K562 (cell line): Measurements from ENCODE around the gene XRCC2. TPM values are rescaled to one million over a fixed set of nuclear protein-coding genes. Genes with fewer than 3 reads are reported as not detected.

Source experiments
- ATAC-seq: fragments of 200-7000 bp; cut with Tn5 transposase; 3 replicates; pipeline ENCODE4 v1.9.1; 2020; ENCODE audit warnings: moderate library complexity
- BruUV-seq: library from RNA; stranded (reverse); fragments of 400-500 nt; replicated peaks from 2 replicates; lab custom pipeline; 2021; lab: Mats Ljungman, UMichigan
- CTCF ChIA-PET: fragments of 300-600 bp; formaldehyde crosslinking; extraction: SDS; loops from one replicate; lab custom pipeline; 2021; ENCODE audit warnings: low intra/inter-chr PET ratio; lab: Yijun Ruan, JAX
- POLR2A ChIA-PET: fragments of 300-600, 350-650 bp; sonication (Branson Sonifier 250); formaldehyde crosslinking; extraction: SDS; loops from one replicate; lab custom pipeline; 2021; ENCODE audit warnings: antibody characterized with exemption, inconsistent platforms; lab: Yijun Ruan, JAX
- DNase-seq, 4 experiments: peaks; one replicate each; pipeline versions ENCODE4 v3.0.0 to v3.0.0-alpha.2; 2011 to 2018; ENCODE audit warnings: low spot score in 3 of 4, mixed read lengths in 3 of 4; ENCODE audit errors: extremely low read depth in 1 of 4
- FAIRE-seq: peaks from 2 replicates; lab custom pipeline; 2011; peaks lifted over from hg19 to GRCh38; lab: Jason Lieb, UNC
- H2AFZ ChIP-seq: 2 replicates; pipeline ENCODE4 v1.6.0; 2011; ENCODE audit warnings: low read depth, low read length, control low read depth, inconsistent platforms
- H3K27ac ChIP-seq: fragments of 200-600 bp; 3 replicates; pipeline ENCODE4 v1.8.0; 2011; ENCODE audit warnings: low read depth, mild to moderate bottlenecking, control low read depth, inconsistent platforms, low read length, moderate library complexity, mixed read lengths; ENCODE audit errors: extremely low read depth
- H3K27me3 ChIP-seq, 2 experiments: fragments of 300-600 bp in 1 of 2; 2 replicates in 1 of 2; 3 replicates in 1 of 2; pipeline versions ENCODE4 v1.6.0 to v1.8.0; 2011; ENCODE audit warnings: inconsistent platforms in 2 of 2, low read length in 2 of 2, mild to moderate bottlenecking in 1 of 2, mixed read lengths in 1 of 2, moderate library complexity in 1 of 2; ENCODE audit not compliant: control insufficient read depth in 2 of 2, insufficient read depth in 2 of 2
- H3K36me3 ChIP-seq: fragments of 300-600 bp; 3 replicates; pipeline ENCODE4 v1.8.0; 2011; ENCODE audit warnings: mild to moderate bottlenecking, low read length, inconsistent platforms; ENCODE audit not compliant: control insufficient read depth, insufficient read depth
- H3K4me1 ChIP-seq, 2 experiments: fragments of 200-600 bp in 1 of 2; replicated peaks in 1 of 2; 2 replicates in 1 of 2; 3 replicates in 1 of 2; pipeline versions ENCODE4 v1.5.1 to v1.8.0; 2011; ENCODE audit warnings: inconsistent platforms in 2 of 2, low read length in 2 of 2, mild to moderate bottlenecking in 1 of 2, mixed read lengths in 1 of 2, moderate library complexity in 1 of 2; ENCODE audit not compliant: control insufficient read depth in 2 of 2, insufficient read depth in 2 of 2
- H3K4me2 ChIP-seq: 2 replicates; pipeline ENCODE4 v1.6.1; 2011; ENCODE audit warnings: low read length, control low read depth, inconsistent platforms, mixed read lengths; ENCODE audit not compliant: insufficient read depth
- H3K4me3 ChIP-seq: fragments of 200-600 bp; sonication (generic), shearing (Covaris generic); 2 replicates; pipeline ENCODE4 v1.5.1; 2016; ENCODE audit warnings: control low read depth, inconsistent platforms
- H3K79me2 ChIP-seq: fragments of 200-600 bp; 3 replicates; pipeline ENCODE4 v1.8.0; 2011; ENCODE audit warnings: low read length, inconsistent platforms; ENCODE audit not compliant: control insufficient read depth, insufficient read depth
- H3K9ac ChIP-seq, 2 experiments: 2 replicates each; pipeline versions ENCODE4 v1.6.0 to v1.6.1; 2011; ENCODE audit warnings: low read depth in 2 of 2, low read length in 2 of 2, control low read depth in 1 of 2, inconsistent platforms in 1 of 2, mild to moderate bottlenecking in 1 of 2, mixed read lengths in 1 of 2; ENCODE audit not compliant: insufficient read depth in 1 of 2
- H3K9me1 ChIP-seq: one replicate; pipeline ENCODE4 v1.6.0; 2011; ENCODE audit warnings: inconsistent platforms, mild to moderate bottlenecking, low read length, moderate library complexity; ENCODE audit not compliant: control insufficient read depth, insufficient read depth
- H3K9me3 ChIP-seq: replicated peaks from 2 replicates; pipeline ENCODE4 v1.5.1; 2011; ENCODE audit warnings: low read depth, low read length, inconsistent platforms; ENCODE audit not compliant: control insufficient read depth, insufficient read depth
- H4K20me1 ChIP-seq: replicated peaks from 2 replicates; pipeline ENCODE4 v1.6.1; 2011; ENCODE audit warnings: low read length, inconsistent platforms, mixed read lengths; ENCODE audit not compliant: control insufficient read depth, insufficient read depth
- CBFA2T3 ChIP-seq: fragments of 450-650 bp; IDR thresholded peaks from 2 replicates; pipeline ENCODE4 v1.6.1; 2017
- GATA2 ChIP-seq: sonication (generic); formaldehyde crosslinking; IDR thresholded peaks from 2 replicates; pipeline ENCODE4 v1.4.0; 2020; ENCODE audit warnings: mild to moderate bottlenecking, missing genetic modification reagents
- KLF16 ChIP-seq: IDR thresholded peaks from 2 replicates; pipeline ENCODE4 v1.6.1; 2016; ENCODE audit warnings: antibody characterized with exemption
- MCM5 ChIP-seq: fragments of 450-650 bp; IDR thresholded peaks from 2 replicates; pipeline ENCODE4 v1.6.1; 2016; ENCODE audit warnings: low read depth
- ZNF146 ChIP-seq: IDR thresholded peaks from one replicate; pipeline ENCODE4 v1.6.1; 2018; ENCODE audit warnings: missing compliant biosample characterization; ENCODE audit not compliant: unreplicated experiment
- ZNF384 ChIP-seq: IDR thresholded peaks from 2 replicates; pipeline ENCODE4 v1.6.1; 2012; ENCODE audit warnings: low read depth, low read length, improper control_type of control experiment
- WGBS: fragments of 100-300 bp; shearing (Covaris generic); methylation state at CpG from one replicate; pipeline ENCODE4 v1.1.6; 2016; ENCODE audit warnings: low coverage, mixed read lengths; ENCODE audit not compliant: insufficient coverage; ENCODE audit errors: missing lambda C conversion rate; 5-methylcytosine and 5-hydroxymethylcytosine counted together
- in situ Hi-C: fragments of 300-500 bp; cut with MboI; formaldehyde crosslinking; loops from 4 replicates; pipeline ENCODE4 v1.15.0; 2018; ENCODE audit warnings: inconsistent platforms, mixed read lengths
- intact Hi-C: fragments of 100-400 bp; cut with micrococcal nuclease; formaldehyde crosslinking; loops from 2 replicates; pipeline ENCODE4 v1.14.2; 2022
- polyA plus RNA-seq, 8 experiments: library from polyadenylated mRNA; depleted of rRNA in 4 of 8; stranded (reverse) in 5 of 8; unstranded in 3 of 8; fragments of >200 nt; fragmentation: Nextera tagmentation in 2 of 8; fragmentation: Illumina TruSeq in 1 of 8; extraction: Ambion mirVana in 2 of 8; extraction: Trizol in 1 of 8; gene quantifications; 2 replicates each; pipeline versions ENCODE4 v1.2.1 to v1.2.3, GENCODE V29; 2011 to 2014; ENCODE audit warnings: inconsistent platforms in 1 of 8, missing spikeins in 1 of 8
- total RNA-seq, 7 experiments: library from RNA; depleted of rRNA in 6 of 7; stranded (reverse); fragments of >200 nt in 6 of 7; fragmentation: Illumina TruSeq in 2 of 7; extraction: Trizol in 2 of 7; gene quantifications; 2 replicates each; pipeline versions ENCODE4 v1.2.1 to v1.2.3, GENCODE V29; 2011 to 2021; ENCODE audit warnings: low replicate concordance in 1 of 7
- TF ChIP-seq, protein P1 (sequence below), 3 experiments: IDR thresholded peaks in 2 of 3; conservative IDR thresholded peaks in 1 of 3; 2 replicates each; pipeline ENCODE4 v1.5.1; 2011 to 2012; ENCODE audit warnings: low read length in 3 of 3, mild to moderate bottlenecking in 3 of 3, control low read depth in 2 of 3, improper control_type of control experiment in 1 of 3, inconsistent platforms in 1 of 3, low read depth in 1 of 3, mixed read lengths in 1 of 3, moderate library complexity in 1 of 3; ENCODE audit not compliant: insufficient read depth in 2 of 3

XRCC2 gene
- total and polyA plus RNA-seq, 9 of the 15 experiments (the other 6 are each of a cell fraction or from before 2014, with no cell fraction given) = 16.2 to 58.0 (median 39.8) TPM

GRCh38 chr7:152619027-152619739 is 56.8 kb downstream of the XRCC2 start:
- peak; percentile 52 for ATAC-seq
- WGBS = 47% methylated on average over 11 of the region's 11 CpGs
- Histone ChIP-seq H3K27me3 (peaks cover 6 to 19% of the 10 kb centered on the region in 2 experiments; a peak in 4 of 5 replicates), H3K36me3 (no peaks in the 10 kb centered on the region), H3K27ac (no peak overlapping the region), H4K20me1 (no peaks in the 10 kb centered on the region), H3K9ac (no peak overlapping the region), H3K4me2 (no peak overlapping the region), H3K9me3 (no peaks in the 10 kb centered on the region), H3K4me1 (peaks cover 0 to 3% of the 10 kb centered on the region in 2 experiments; a peak in 2 of 5 replicates), H3K79me2 (no peaks in the 10 kb centered on the region), H2AFZ (no peak overlapping the region), H3K4me3 (no peak overlapping the region), H3K9me1 (no peaks in the 10 kb centered on the region)
- DNase-seq = peak in 1 of 4 experiments; percentile 43
- no TSS peak for BruUV-seq
- POLR2A ChIA-PET = interaction anchor here (0.6 to 1.2 kb wide), 2 partner anchors 21 to 262 kb away, joined by 3 read pairs; no protein-coding TSS in a partner anchor
- in situ Hi-C loops (no loop called here), intact Hi-C loops (no loop called here)
- CTCF ChIA-PET = interaction anchor here (0.6 kb wide), 1 partner anchor 183 kb away, joined by 3 read pairs; no protein-coding TSS in a partner anchor
- FAIRE-seq = no peak
- TF ChIP-seq, protein P1, sequence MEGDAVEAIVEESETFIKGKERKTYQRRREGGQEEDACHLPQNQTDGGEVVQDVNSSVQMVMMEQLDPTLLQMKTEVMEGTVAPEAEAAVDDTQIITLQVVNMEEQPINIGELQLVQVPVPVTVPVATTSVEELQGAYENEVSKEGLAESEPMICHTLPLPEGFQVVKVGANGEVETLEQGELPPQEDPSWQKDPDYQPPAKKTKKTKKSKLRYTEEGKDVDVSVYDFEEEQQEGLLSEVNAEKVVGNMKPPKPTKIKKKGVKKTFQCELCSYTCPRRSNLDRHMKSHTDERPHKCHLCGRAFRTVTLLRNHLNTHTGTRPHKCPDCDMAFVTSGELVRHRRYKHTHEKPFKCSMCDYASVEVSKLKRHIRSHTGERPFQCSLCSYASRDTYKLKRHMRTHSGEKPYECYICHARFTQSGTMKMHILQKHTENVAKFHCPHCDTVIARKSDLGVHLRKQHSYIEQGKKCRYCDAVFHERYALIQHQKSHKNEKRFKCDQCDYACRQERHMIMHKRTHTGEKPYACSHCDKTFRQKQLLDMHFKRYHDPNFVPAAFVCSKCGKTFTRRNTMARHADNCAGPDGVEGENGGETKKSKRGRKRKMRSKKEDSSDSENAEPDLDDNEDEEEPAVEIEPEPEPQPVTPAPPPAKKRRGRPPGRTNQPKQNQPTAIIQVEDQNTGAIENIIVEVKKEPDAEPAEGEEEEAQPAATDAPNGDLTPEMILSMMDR (IDR thresholded peaks at IDR 0.05 in 2 of 3, conservative IDR thresholded peaks at IDR 0.05 in 1 of 3; ENCODE audit: insufficient read depth in 2 of 3, low read depth in 1 of 3, low read length in 3 of 3) = 0 out of 6 replicates have a peak, but pooled peaks of 1 of the 3 experiments have one; percentile 4
- no peak for TF ChIP-seq CBFA2T3
- TF ChIP-seq ZNF384 = peak; percentile 65
- no peak for TF ChIP-seq MCM5
- TF ChIP-seq KLF16 = no peak
- no peak for TF ChIP-seq GATA2 (CRISPR knock-in tag)
- TF ChIP-seq ZNF146 (CRISPR knock-in tag) = peak; percentile 40
